Measurements from ENCODE around the gene FRAS1.

Gene FRAS1

DNA sequence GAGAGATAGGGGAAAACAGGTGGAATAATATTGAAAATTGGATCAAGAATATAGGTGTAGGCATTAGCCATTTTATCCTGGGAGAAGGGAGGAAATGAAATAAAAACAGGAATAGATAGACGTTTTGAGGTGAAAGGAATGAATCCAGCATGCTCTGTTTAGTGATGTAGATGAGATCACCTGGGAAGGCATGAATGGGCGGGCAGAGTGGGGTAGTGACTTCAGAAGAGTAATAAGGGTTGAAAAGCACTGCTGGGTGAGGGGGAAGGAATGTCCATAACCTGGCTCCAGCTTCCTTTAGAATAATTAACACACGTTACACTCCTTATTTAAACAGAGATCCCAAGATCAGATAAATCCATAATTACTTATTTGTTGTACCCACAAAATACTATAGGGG lies 303.3 kb downstream of the FRAS1 start:
- no peak for DNase-seq
- Histone ChIP-seq H3K9me3 (ENCODE audit: insufficient read depth, low read length, severe bottlenecking) (no peaks in the 10 kb centered on the region), H3K27ac (ENCODE audit: low read length) (no peak overlapping the region), H3K4me2 (ENCODE audit: insufficient read depth, low read length) (no peak overlapping the region), H3K79me2 (ENCODE audit: insufficient read depth, low read length) (no peaks in the 10 kb centered on the region), H3K9ac (ENCODE audit: low read depth, low read length) (no peak overlapping the region), H2AFZ (ENCODE audit: low read depth, low read length) (no peak overlapping the region), H4K20me1 (ENCODE audit: insufficient read depth, low read length) (no peaks in the 10 kb centered on the region), H3K4me1 (ENCODE audit: insufficient read depth, low read length) (no peaks in the 10 kb centered on the region), H3K4me3 (ENCODE audit: low read depth in 1 of 2, low read length in 2 of 2) (no peak overlapping the region), H3K27me3 (ENCODE audit: insufficient read depth, low read length, poor library complexity) (peaks cover 9% of the 10 kb centered on the region), H3K36me3 (ENCODE audit: insufficient read depth, low read length) (no peaks in the 10 kb centered on the region)
- no peak for TF ChIP-seq EZH2 (IDR thresholded peaks at IDR 0.05; ENCODE audit: borderline replicate concordance, low read depth, low read length, severe bottlenecking)
- TF ChIP-seq, protein P1, sequence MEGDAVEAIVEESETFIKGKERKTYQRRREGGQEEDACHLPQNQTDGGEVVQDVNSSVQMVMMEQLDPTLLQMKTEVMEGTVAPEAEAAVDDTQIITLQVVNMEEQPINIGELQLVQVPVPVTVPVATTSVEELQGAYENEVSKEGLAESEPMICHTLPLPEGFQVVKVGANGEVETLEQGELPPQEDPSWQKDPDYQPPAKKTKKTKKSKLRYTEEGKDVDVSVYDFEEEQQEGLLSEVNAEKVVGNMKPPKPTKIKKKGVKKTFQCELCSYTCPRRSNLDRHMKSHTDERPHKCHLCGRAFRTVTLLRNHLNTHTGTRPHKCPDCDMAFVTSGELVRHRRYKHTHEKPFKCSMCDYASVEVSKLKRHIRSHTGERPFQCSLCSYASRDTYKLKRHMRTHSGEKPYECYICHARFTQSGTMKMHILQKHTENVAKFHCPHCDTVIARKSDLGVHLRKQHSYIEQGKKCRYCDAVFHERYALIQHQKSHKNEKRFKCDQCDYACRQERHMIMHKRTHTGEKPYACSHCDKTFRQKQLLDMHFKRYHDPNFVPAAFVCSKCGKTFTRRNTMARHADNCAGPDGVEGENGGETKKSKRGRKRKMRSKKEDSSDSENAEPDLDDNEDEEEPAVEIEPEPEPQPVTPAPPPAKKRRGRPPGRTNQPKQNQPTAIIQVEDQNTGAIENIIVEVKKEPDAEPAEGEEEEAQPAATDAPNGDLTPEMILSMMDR (IDR thresholded peaks at IDR 0.05; ENCODE audit: borderline replicate concordance, extremely low read depth, low read length, poor library complexity, severe bottlenecking) = no peak
- ATAC-seq (ENCODE audit: insufficient read depth, low read depth) = no peak

DNA sequence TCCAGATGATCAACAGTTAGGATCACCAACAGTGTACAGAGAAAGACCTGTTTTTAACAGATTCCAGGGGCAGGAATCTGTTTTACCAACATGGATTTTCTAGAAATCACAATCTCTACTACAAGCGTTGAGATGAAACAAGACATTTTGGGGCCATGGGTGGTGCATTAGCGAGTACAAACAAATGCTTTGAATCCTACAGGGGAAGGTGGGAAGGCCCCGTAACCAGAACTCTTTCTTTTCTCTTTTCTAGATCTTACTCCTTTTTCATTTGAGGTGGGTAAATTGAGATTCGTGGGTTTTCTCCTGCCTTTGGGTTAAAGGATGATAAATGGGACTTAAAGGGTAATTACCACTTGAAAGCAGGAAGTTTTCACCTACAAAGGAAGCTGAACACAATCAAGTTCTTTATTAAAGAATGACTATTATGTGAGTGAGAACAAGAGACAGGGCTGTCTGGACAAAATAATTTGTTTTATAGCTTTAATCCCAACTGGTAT lies 304.5 kb downstream of the FRAS1 start:
- no peak for ATAC-seq (ENCODE audit: insufficient read depth, low read depth)
- no peak overlapping the region for H3K27ac ChIP-seq (ENCODE audit: low read length)
- H3K4me2 ChIP-seq (ENCODE audit: insufficient read depth, low read length) = no peak overlapping the region

DNA sequence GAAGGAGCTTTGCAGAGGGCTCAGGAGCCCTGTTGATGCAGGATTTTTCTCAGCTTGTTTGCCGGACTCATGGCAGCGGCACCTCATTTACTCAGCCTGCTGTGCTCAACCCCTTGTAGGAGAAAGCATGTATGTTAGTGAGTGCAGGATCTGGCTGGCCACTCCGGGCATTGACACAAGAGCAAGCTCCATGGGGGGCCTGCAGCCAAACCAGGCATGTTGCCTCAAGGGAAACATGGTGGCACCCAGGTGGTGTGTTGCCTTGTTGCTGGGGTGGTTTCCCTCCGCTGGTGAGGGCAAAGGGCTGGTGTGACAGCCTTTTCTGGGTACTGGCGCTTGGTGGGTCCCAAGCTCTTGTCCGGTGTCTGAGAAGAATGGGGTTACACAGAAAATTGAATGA lies 305.2 kb downstream of the FRAS1 start:
- TF ChIP-seq EZH2 (IDR thresholded peaks at IDR 0.05; ENCODE audit: borderline replicate concordance, low read depth, low read length, severe bottlenecking) = no peak
- TF ChIP-seq, protein P1 (IDR thresholded peaks at IDR 0.05; ENCODE audit: borderline replicate concordance, extremely low read depth, low read length, poor library complexity, severe bottlenecking) = no peak
- DNase-seq = no peak

More for the DNA sequence above, 304.5 kb downstream of the FRAS1 start:
- no peaks in the 10 kb centered on the region for H4K20me1 ChIP-seq (ENCODE audit: insufficient read depth, low read length)
- H3K4me3 ChIP-seq (ENCODE audit: low read depth in 1 of 2, low read length in 2 of 2) = no peak overlapping the region
- no peaks in the 10 kb centered on the region for H3K4me1 ChIP-seq (ENCODE audit: insufficient read depth, low read length)
- peaks cover 9% of the 10 kb centered on the region for H3K27me3 ChIP-seq (ENCODE audit: insufficient read depth, low read length, poor library complexity)
- no peaks in the 10 kb centered on the region for H3K9me3 ChIP-seq (ENCODE audit: insufficient read depth, low read length, severe bottlenecking)
- no peaks in the 10 kb centered on the region for H3K36me3 ChIP-seq (ENCODE audit: insufficient read depth, low read length)
- DNase-seq = no peak
- H3K9ac ChIP-seq (ENCODE audit: low read depth, low read length) = no peak overlapping the region
- no peak overlapping the region for H2AFZ ChIP-seq (ENCODE audit: low read depth, low read length)
- H3K79me2 ChIP-seq (ENCODE audit: insufficient read depth, low read length) = no peaks in the 10 kb centered on the region
- TF ChIP-seq, protein P1 (IDR thresholded peaks at IDR 0.05; ENCODE audit: borderline replicate concordance, extremely low read depth, low read length, poor library complexity, severe bottlenecking) = no peak
- no peak for TF ChIP-seq EZH2 (IDR thresholded peaks at IDR 0.05; ENCODE audit: borderline replicate concordance, low read depth, low read length, severe bottlenecking)

More for the DNA sequence above, 305.2 kb downstream of the FRAS1 start:
- H2AFZ ChIP-seq (ENCODE audit: low read depth, low read length) = no peak overlapping the region
- no peaks in the 10 kb centered on the region for H3K79me2 ChIP-seq (ENCODE audit: insufficient read depth, low read length)
- no peaks in the 10 kb centered on the region for H3K9me3 ChIP-seq (ENCODE audit: insufficient read depth, low read length, severe bottlenecking)
- H3K9ac ChIP-seq (ENCODE audit: low read depth, low read length) = no peak overlapping the region
- no peak overlapping the region for H3K27ac ChIP-seq (ENCODE audit: low read length)
- H4K20me1 ChIP-seq (ENCODE audit: insufficient read depth, low read length) = no peaks in the 10 kb centered on the region
- H3K4me1 ChIP-seq (ENCODE audit: insufficient read depth, low read length) = no peaks in the 10 kb centered on the region
- no peak for ATAC-seq (ENCODE audit: insufficient read depth, low read depth)
- no peak overlapping the region for H3K4me3 ChIP-seq (ENCODE audit: low read depth in 1 of 2, low read length in 2 of 2)
- H3K27me3 ChIP-seq (ENCODE audit: insufficient read depth, low read length, poor library complexity) = peaks cover 4% of the 10 kb centered on the region
- H3K36me3 ChIP-seq (ENCODE audit: insufficient read depth, low read length) = no peaks in the 10 kb centered on the region
- no peak overlapping the region for H3K4me2 ChIP-seq (ENCODE audit: insufficient read depth, low read length)

Data from DND-41 (cell line).